Measurements from ENCODE around the gene MFSD2A.

The MFSD2A gene

DNA sequence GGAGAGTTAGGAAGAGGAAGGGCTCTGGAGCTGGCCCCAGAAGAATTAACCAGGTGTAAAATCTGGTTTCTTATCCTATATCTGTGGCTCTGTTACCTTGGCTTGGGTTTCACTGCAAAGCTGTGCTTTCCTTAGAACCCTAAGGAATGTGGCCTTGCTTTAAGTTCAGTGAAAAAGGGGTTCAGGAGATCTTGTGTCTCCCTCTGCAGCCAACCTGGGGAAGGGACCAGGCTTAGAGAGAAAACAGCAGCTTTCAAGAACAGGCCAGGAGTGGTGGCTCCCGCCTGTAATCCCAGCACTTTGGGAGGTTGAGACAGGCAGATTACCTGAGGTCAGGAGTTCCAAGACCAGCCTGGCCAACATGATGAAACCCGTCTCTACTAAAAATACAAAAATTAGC, 37.1 kb upstream of the MFSD2A start:
- TF ChIP-seq, protein P1, sequence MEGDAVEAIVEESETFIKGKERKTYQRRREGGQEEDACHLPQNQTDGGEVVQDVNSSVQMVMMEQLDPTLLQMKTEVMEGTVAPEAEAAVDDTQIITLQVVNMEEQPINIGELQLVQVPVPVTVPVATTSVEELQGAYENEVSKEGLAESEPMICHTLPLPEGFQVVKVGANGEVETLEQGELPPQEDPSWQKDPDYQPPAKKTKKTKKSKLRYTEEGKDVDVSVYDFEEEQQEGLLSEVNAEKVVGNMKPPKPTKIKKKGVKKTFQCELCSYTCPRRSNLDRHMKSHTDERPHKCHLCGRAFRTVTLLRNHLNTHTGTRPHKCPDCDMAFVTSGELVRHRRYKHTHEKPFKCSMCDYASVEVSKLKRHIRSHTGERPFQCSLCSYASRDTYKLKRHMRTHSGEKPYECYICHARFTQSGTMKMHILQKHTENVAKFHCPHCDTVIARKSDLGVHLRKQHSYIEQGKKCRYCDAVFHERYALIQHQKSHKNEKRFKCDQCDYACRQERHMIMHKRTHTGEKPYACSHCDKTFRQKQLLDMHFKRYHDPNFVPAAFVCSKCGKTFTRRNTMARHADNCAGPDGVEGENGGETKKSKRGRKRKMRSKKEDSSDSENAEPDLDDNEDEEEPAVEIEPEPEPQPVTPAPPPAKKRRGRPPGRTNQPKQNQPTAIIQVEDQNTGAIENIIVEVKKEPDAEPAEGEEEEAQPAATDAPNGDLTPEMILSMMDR (IDR thresholded peaks at IDR 0.05; ENCODE audit: low read depth, low read length), result peak; percentile 8
- H3K4me3 ChIP-seq (replicated peaks in 1 of 2; ENCODE audit: low read depth in 2 of 2, low read length in 2 of 2), result no peak overlapping the region
- DNase-seq (ENCODE audit: low read depth in 2 of 2), result no peak

DNA sequence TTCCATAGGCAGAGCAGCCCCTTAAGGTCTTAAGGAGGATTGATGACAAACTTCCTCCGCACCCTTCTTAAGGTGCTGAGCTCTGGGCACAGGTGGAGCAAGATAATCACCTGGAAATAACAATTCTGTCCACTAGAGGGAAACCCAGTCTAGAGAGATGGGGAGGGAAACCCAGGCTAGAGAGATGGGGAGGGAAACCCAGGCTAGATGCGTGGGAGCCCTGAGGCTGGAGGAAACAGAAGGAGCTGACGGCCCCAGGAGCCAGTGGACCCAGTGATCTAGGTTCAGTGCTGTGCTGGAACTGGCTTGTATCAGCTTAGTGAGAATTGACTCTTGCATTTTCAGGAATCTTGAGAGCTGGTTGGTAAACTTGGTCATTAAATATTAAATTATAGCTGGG, 35.4 kb upstream of the MFSD2A start:
- TF ChIP-seq, protein P1 (IDR thresholded peaks at IDR 0.05; ENCODE audit: low read depth, low read length), result peak; percentile 64
- peak; percentile 74 to 80 for DNase-seq (ENCODE audit: low read depth in 2 of 2)
- H3K4me3 ChIP-seq (replicated peaks in 1 of 2; ENCODE audit: low read depth in 2 of 2, low read length in 2 of 2), result no peak overlapping the region

DNA sequence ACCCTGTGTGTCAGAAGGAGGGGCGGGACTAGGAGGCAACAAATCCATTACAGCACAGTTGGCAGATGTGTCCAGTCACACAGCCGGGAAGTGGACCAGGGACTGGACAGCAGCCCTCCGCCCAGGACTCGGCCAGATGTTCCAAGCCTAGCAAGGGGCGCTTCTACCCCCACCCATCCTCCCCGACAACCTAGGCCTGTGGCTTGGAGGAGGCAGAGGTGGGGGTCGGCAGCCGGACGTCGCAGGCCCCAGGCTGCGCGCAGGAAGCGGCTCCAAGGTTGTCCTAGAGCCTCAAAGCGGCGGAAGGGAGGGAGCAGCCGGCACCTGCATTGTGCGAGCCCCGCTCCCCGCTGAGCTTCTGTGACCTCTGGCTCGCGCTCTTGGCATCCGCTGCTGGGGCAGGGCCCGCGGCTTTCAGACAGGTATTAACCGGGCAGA, 32.7 kb upstream of the MFSD2A start:
- TF ChIP-seq, protein P1 (IDR thresholded peaks at IDR 0.05; ENCODE audit: low read depth, low read length), result no peak
- no peak for DNase-seq (ENCODE audit: low read depth in 2 of 2)
- H3K4me3 ChIP-seq (replicated peaks in 1 of 2; ENCODE audit: low read depth in 2 of 2, low read length in 2 of 2), result no peak overlapping the region

DNA sequence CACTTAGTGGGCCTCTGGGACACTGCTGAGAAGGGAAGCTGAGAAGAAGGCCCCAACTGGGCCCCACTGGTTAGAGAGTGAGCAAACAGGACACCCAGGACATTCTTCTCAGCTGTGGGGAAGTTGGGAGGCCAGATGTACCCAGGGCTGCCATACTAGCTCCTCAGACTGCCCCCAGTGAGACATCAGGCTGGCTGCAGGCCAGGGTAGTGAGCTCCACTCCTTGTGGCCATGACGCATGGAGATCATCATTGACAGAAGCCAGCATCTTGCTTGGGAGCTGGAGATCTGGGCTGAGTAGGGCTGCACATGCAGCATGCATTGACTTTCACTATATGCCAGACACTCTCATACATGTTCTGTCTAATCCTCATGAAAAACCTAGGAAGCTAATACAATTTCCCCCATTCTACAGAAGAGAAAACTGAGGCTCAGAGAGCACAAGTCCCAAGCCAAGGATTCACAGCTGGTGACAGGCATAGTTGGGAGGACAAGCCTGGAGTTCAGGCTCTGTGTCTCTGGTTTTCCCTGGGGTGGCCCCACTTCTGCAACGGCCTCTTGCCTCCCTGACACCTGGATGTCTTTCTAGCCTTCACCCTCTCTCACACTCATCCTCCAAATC, 29.1 kb upstream of the MFSD2A start:
- no peak overlapping the region for H3K4me3 ChIP-seq (replicated peaks in 1 of 2; ENCODE audit: low read depth in 2 of 2, low read length in 2 of 2)
- TF ChIP-seq, protein P1 (IDR thresholded peaks at IDR 0.05; ENCODE audit: low read depth, low read length), result no peak

DNA sequence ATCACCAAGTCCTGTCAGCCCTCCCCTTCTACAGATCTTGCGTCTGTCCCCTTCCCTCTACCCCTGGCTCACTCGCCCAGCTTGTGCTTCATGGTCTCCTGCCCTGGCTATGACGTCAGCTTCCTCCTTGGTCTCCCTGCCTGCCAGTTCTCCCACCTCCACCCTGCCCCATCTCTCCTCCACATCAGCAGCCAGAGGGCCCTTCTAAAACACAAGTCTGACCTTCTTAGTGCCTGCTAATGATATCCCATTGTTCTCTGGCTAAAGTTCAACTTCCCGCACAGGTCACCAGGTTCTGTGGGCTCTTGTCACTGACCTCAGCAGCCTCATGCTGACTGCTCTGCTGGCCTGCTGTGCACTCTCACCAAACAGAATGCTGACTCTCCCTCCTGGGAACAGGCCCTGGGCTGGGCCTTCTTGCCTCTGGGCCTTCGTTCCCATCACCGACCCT, 28.6 kb upstream of the MFSD2A start:
- TF ChIP-seq, protein P1 (IDR thresholded peaks at IDR 0.05; ENCODE audit: low read depth, low read length), result no peak
- H3K4me3 ChIP-seq (replicated peaks in 1 of 2; ENCODE audit: low read depth in 2 of 2, low read length in 2 of 2), result no peak overlapping the region
- peak; percentile 50 to 61 for DNase-seq (ENCODE audit: low read depth in 2 of 2)

More for the DNA sequence above, 29.1 kb upstream of the MFSD2A start:
- DNase-seq (ENCODE audit: low read depth in 2 of 2), result peak; percentile 34 to 77

DNA sequence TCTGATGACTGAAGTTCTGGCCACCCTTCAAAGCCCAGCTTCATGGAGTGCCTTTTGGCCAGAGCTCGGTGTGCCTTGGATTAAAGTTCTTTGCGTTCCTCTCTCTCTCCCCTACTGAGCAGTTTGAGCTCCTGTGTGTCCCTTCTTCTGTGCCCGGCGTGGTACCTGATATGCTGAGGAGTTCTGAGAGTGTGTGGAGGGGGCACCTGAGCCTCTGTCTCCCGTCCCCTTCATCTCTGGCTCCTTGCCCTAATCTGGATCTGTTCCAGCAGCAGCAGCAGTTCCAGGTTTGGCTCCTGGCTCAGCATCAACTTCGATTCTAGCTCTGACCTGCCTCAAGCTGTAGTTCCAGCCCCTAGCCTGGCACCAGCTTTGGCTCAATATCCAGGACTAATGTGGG, 28.1 kb upstream of the MFSD2A start:
- no peak for DNase-seq (ENCODE audit: low read depth in 2 of 2)
- H3K4me3 ChIP-seq (replicated peaks in 1 of 2; ENCODE audit: low read depth in 2 of 2, low read length in 2 of 2), result no peak overlapping the region
- TF ChIP-seq, protein P1 (IDR thresholded peaks at IDR 0.05; ENCODE audit: low read depth, low read length), result no peak

DNA sequence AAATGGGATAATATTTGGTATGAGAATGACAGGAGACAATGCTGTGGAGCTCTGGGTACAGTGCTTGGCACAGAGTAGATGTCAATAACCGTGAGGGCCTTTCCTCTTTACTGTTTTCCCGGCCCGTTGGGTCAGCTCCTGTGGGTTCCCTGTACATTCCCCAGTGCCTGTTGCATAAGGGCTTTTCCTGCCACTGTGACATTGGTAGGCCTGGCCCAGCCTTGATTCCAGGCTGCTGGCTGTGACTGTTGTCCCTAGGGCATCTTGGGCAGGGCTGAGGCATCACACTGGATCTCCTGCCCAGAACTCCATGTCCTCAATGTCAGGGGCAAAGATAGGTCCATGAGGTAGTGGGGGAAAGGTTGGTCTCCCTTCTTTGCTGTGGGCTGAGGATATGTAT, 27.4 kb upstream of the MFSD2A start:
- H3K4me3 ChIP-seq (replicated peaks in 1 of 2; ENCODE audit: low read depth in 2 of 2, low read length in 2 of 2), result no peak overlapping the region
- TF ChIP-seq, protein P1 (IDR thresholded peaks at IDR 0.05; ENCODE audit: low read depth, low read length), result no peak
- peak; percentile 22 to 49 for DNase-seq (ENCODE audit: low read depth in 2 of 2)
